ENCODE data around the gene MAN1A1. TPM values are rescaled to one million over a fixed set of nuclear protein-coding genes. Genes with fewer than 3 reads are reported as not detected.

Gene MAN1A1
- total and polyA plus RNA-seq, 2 of the 8 experiments (the other 6 are each of a cell fraction or from before 2014, with no cell fraction given) = 1.8 to 5.4 TPM

- TF ChIP-seq CTBP2 (IDR thresholded peaks at IDR 0.05; ENCODE audit: borderline replicate concordance, insufficient read depth, insufficient read length, low read length) (no peak), CHD2 (IDR thresholded peaks at IDR 0.05; ENCODE audit: low read length) (no peak), POLR2AphosphoS5 (IDR thresholded peaks at IDR 0.05; ENCODE audit: low read depth, low read length) (no peak), PHF8 (conservative IDR thresholded peaks at IDR 0.05; ENCODE audit: low read depth, low read length) (no peak)
Observed at GRCh38 chr6:119196715-119197114, 152.8 kb downstream of the MAN1A1 start (continued).
